Suppressor macrophage (primary cell): ENCODE measurements around the gene PSMD10.
A peak's percentile ranks its signal among the peaks of the same experiment; 100 is the strongest.

ENCODE experiments used
- DNase-seq, 4 experiments: peaks; one replicate each; pipeline ENCODE4 v3.0.0-alpha.2; 2020 to 2022

The PSMD10 gene

GRCh38 chrX:108071578-108071977 lies 19.8 kb downstream of the PSMD10 start:
- no peak for DNase-seq

GRCh38 chrX:108070891-108071290 lies 20.5 kb downstream of the PSMD10 start:
- DNase-seq, result no peak

- no peak for DNase-seq
Measured at GRCh38 chrX:108068121-108068520, 23.2 kb downstream of the PSMD10 start.

- DNase-seq, result no peak
Measured at GRCh38 chrX:108064613-108065012, 26.7 kb downstream of the PSMD10 start.

- DNase-seq, result no peak
Measured at GRCh38 chrX:108064001-108064400, 27.3 kb downstream of the PSMD10 start.

- no peak for DNase-seq
Measured at GRCh38 chrX:108059801-108060200, 31.5 kb downstream of the PSMD10 start.

GRCh38 chrX:108055546-108055945 lies 35.8 kb downstream of the PSMD10 start:
- no peak for DNase-seq

GRCh38 chrX:108053218-108053617 lies 38.1 kb downstream of the PSMD10 start:
- no peak for DNase-seq

- no peak for DNase-seq
Measured at GRCh38 chrX:108049649-108050048, 41.7 kb downstream of the PSMD10 start.

- no peak for DNase-seq
Measured at GRCh38 chrX:108044554-108045256, 46.6 kb downstream of the PSMD10 start, which contains the start of gene VSIG1. VSIG1 (plus strand) TSS chrX:108045065; CDS start chrX:108045131, 66 bp downstream.

- DNase-seq, result peak; percentile 28 to 79 (median 53)
Measured at GRCh38 chrX:108036298-108036973, 54.9 kb downstream of the PSMD10 start.

- DNase-seq, result no peak
Measured at GRCh38 chrX:108034725-108035124, 56.6 kb downstream of the PSMD10 start.
